NCI-H510A (cell line): ENCODE data around the gene KDM4C.
"Not testable (repeated sequence)": the region's sequence is repeated elsewhere in the genome, so short reads cannot be mapped to it uniquely, and the experiment has no call there.

Experiments used
- DNase-seq: peaks from one replicate; lab custom pipeline; 2025; lab: John Stamatoyannopoulos, UW

Gene KDM4C

DNA sequence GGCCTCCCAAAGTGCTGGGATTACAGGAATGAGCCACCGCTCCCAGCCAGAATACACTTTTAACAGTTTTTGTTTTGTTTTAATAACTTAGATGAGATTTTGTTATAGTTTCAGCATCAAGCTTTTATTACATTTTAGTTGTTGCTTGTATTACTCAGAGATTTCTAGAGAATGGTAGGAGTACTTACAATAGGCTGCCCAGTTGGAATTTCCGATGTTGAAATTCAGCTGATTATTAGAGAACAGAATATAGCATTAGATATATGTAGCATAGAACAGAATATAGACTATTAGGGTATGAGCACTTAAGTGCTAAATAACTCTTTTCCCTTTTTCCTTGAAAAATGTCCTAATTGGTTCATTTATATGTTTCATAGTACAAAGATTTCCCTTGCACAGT, 6.2 kb downstream of the KDM4C start:
- DNase-seq, result no peak

DNA sequence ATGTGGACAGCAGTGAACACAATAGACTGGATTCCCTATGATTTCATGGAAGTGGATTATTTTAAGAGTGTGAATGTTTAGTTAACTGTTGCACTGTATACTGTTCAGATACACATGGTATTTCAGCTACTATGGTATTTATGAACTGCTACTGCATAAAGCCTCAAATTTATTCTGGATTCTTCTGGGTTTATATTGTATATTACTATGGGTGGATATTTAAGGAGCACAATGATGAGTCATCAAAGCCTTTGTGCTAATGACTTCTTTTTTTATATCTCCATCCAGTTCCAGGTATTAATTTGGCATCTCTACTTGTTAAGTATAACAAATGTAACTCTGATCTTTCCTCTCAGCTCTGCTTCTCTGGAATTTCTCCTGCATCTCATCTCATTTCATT, 6.8 kb downstream of the KDM4C start:
- no peak for DNase-seq

DNA sequence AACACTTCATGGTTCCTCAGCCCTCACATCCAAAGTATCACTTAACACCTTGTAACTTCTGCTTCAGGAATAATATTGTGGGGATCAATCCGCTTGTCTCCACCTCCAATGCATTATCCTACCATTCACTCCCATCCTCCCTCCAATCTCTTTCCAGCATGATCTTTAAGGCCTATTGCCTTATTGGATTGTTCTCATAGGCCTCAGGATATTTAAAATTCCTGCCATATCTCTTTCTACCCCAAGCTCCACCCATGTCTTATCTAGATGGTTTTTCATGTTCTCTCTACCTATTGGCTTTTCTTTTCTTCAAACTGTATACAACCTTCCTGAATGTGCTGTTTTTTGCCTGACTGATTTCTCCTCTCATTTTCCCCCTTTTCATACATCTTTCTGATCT, 7.2 kb downstream of the KDM4C start:
- no peak for DNase-seq

DNA sequence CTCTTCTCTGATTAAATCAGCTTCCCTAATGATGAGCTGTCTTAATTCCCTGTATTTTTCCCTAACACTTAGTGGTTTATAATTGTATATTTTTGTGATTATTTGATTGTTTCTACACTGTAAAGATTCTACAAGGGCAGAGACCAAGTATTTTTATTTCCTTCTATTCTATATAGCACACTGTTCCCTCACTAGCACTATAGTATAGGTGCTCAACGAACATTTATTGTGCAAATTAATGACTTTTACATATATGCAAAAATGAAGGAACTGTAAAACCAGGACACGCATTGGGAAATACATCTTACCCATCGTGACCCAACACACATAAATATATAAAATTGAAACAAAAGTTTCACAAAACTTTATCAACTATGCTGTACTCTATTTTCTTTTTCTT, 7.6 kb downstream of the KDM4C start:
- DNase-seq, result no peak

DNA sequence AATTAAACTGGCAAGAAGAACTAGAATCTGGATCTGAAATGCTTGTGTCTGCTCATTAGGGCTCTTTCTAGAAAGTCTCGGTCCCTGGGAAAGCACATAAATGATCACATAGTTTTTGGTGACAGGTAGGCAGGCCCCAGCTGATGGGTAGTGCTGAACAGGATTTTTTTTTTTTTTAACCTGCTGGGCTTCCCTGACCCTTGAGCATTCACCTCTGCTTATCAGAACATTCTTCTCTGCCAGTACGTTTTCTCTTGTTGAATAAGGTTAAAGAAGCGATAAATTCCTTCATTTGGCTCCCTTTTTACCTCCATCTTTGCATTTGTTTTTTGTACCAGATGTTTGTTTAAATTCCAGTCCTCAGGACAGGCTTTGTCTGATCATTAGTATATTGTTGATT, 8.8 kb downstream of the KDM4C start:
- no peak for DNase-seq

DNA sequence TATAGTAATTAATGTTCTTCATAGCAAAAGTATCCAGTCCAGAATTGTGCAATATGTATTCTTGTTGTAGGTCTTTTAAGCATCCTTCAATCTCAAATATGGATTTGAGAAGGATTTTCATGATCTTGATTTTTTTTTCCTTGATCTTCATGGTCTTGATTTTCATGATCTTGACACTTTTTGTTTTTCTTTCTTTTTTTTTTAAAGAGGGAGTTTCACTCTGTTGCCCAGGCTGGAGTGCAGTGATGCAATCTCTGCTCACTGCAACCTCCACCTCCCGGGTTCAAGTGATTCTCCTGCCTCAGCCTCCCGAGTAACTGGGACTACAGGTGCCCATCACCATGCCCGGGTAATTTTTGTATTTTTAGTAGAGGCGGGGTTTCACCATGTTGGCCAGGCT, 10.8 kb downstream of the KDM4C start:
- not testable (repeated sequence) for DNase-seq

GRCh38 chr9:6771722-6772121, 13.9 kb downstream of the KDM4C start:
- DNase-seq, result no peak

GRCh38 chr9:6777213-6777902, 19.6 kb downstream of the KDM4C start:
- no peak for DNase-seq

DNA sequence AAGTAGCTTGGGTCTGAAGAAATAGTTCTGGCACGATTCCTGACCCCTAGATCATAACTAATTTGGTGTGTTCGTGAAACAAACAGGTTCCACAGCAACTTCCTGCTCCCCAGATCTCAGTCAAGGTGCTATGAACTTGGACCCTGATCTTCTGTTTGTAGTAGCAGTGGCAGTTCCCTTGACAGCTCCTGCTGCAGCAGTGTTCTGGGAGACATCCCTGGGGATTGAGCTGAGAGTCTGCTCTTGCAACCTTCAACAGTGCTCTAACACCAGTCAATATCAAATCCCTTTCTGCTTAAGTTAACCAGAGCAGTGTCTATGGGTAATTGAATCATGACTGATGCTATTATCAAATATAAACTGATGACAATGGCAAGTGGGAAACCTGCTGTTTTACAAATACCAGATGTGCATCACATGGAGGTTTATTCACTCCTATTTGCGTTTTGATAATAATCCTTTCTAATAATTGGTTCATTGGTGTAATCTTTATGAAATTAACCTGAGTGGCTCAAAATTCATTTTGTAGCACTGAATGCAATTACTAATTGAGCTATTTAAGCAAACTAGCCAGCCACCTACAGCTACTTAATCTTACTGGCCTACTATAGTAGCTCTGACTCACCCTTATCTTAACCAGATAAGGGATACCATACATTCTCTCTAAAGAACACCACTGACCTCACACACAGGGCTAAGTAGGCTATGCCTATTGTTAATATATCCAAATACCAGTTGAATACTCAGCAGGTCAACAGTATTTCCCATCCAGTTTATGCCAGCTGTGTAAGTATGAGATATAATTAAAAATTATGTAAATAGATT, 21.9 kb downstream of the KDM4C start:
- DNase-seq, result no peak

- DNase-seq, result no peak
These were observed 22.9 kb downstream of the KDM4C start for GRCh38 chr9:6780690-6781089.

GRCh38 chr9:6781476-6781875, 23.7 kb downstream of the KDM4C start:
- DNase-seq, result no peak

- no peak for DNase-seq
These were observed 24.6 kb downstream of the KDM4C start for GRCh38 chr9:6782345-6782744.

DNA sequence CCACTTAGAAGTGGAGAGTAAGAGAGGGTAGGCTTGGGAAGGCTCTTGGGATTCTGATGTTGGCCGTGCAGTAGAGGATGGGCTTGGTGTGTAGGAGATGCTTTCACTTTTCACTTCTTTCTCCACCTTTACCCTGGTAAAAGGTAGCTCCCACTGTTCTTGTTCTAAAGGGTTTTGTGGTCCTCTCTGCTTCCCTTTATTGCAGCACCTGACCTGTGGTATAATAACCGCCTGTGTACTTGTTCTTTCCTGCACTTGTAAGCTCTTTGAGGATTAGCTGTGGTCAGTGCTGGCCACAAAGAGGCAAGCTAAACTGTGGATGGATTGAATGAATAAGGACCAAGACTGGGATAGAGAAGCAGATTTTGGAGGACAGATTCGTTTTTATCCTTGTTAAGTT, 25.2 kb downstream of the KDM4C start:
- DNase-seq, result no peak

GRCh38 chr9:6783753-6784152, 26.0 kb downstream of the KDM4C start:
- DNase-seq, result no peak

DNA sequence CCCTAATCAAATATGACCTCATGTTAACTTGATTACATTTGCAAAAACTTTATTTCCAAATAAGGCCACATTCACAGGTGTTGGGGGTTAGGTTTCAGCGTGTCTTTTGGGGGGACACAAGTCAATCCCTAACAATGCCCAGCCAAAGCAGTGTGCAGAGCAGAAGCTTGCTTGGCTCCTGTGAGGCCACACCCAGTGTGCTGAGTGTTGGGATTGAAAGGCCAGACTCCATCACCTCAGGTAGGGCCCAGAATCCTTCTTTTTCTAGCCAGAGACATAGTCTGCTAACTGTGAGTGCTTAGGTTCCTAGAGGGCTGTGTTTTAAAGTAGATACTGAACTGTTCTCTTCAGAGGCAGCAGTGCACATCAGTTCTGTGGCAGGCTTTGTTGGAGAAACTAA, 27.9 kb downstream of the KDM4C start:
- no peak for DNase-seq

GRCh38 chr9:6787793-6788161, 30.0 kb downstream of the KDM4C start:
- no peak for DNase-seq

DNA sequence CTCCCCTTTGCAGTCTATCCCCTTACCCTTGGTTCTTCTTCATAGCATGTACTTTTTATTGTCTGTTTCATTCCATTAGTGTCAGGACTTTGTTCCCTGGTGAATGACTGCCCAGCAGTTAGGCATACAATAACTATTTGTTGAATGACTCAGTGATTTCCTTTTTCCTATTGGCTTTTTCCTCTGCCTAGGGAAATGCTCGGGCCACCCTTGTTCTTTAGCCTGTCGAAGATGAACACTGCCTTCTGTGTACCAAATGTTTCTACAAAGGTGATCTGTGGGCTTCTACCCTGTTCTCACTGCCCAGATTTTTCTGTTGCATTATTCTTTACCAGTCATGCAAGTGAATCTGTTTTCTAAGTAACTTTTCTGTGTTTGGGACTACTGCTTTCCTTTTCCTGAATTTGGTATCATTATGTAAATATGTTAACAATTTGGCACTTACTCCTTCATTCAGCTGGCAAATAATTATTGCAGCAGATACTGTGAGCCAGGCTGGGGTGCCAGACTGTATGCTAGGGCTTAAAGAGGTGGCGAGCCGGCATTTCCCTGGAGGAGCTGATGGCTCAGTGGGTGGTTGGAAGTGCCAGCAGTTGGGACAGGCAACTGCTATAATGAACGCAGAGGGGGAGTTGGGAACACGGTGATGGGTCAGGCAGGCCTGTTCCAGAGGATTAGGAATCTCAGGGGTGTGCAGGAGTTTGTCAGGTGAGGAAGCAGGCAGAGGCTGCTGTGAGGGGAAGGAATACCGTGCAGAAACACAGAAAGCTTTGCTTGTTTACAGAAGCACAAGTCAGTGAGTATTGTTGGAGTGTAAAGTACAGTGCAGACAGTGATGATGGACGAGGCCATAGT, 30.6 kb downstream of the KDM4C start:
- DNase-seq, result no peak

DNA sequence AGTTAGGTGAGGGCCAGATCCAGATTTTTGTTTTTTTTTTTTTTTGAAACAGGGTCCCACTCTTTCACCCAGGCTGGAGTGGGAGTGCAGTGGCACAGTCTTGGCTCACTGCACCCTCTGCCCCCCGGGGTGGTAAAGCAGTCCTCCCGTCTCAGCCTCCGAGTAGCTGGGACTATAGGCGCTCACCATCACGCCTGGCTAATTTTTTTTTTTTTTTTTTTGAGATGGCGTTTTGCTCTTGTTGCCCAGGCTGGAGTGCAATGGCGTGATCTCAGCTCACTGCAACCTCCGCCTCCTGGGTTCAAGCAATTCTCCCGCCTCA, 31.2 kb downstream of the KDM4C start:
- not testable (repeated sequence) for DNase-seq

- DNase-seq, result no peak
These were observed 33.1 kb downstream of the KDM4C start for GRCh38 chr9:6790866-6791265.

GRCh38 chr9:6793203-6793602, 35.4 kb downstream of the KDM4C start:
- DNase-seq, result no peak

DNA sequence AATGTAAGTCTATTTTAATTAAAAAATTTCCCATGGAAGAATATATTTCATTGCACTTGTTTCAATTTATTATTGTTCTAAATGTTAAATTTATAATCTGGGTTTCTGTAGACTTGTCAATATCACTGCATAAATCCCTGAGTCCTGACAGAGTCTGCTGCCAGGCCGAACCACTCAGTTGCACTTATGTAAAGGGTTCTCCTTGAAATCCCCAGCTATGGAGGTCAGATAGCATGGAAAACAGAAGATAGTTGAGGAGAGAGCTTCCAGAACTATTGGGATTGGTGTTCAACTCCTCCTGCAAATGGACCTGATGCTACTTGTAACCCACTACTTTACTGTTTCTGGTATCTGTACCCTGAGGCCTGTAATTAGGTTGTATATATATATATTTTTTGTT, 37.2 kb downstream of the KDM4C start:
- DNase-seq, result no peak

GRCh38 chr9:6802926-6803325, 45.2 kb downstream of the KDM4C start:
- no peak for DNase-seq

GRCh38 chr9:6805532-6805931, 47.8 kb downstream of the KDM4C start:
- DNase-seq, result no peak
